HPDE6-E6E7 (cell line): ENCODE measurements around the gene MED31.
A peak's percentile ranks its signal among the peaks of the same experiment; 100 is the strongest.
"Not testable (repeated sequence)": the region's sequence is repeated elsewhere in the genome, so short reads cannot be mapped to it uniquely, and the experiment has no call there.

Source experiments
- DNase-seq: peaks from one replicate; pipeline ENCODE4 v3.0.0; 2011; ENCODE audit warnings: missing footprints; ENCODE audit errors: extremely low spot score

Gene MED31

DNA sequence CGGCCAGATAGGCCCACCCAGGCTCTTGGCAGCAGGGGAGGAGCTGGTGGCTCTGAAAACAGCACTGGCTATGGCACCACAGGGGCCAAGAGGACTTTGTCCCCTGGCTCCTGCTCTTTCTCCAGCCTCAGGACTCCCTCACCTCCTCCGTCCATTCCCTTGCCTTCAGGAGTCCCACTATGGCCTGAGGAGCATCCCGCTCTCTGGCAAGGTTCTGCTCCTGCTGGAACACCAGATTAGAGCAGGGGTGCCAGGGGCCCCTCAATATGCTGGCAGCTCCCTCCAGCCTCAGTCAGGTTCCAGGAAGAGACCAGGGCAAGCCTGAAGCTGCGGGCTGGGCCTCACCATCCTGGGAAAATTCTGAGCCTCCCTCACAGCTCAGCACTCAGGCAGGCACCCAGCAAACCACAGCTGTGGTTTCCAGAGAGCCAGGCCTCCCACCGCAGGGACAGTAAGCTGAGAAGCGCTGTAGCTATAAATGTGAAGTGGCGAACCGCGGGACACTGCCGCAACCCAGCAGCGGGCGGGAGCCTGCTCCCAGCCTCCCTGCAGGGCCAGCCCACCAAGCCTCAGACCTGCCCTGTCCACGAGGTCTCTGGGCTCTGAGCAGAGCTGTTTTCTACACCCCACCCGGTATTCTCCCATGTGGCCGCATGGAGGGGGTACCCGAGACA, 25.9 kb upstream of the MED31 start:
- no peak for DNase-seq

GRCh38 chr17:6676802-6677157, 25.4 kb upstream of the MED31 start:
- no peak for DNase-seq

- DNase-seq = no peak
Observed at GRCh38 chr17:6675201-6675825, 23.9 kb upstream of the MED31 start.

- no peak for DNase-seq
Observed at GRCh38 chr17:6674586-6674985, 23.2 kb upstream of the MED31 start.

DNA sequence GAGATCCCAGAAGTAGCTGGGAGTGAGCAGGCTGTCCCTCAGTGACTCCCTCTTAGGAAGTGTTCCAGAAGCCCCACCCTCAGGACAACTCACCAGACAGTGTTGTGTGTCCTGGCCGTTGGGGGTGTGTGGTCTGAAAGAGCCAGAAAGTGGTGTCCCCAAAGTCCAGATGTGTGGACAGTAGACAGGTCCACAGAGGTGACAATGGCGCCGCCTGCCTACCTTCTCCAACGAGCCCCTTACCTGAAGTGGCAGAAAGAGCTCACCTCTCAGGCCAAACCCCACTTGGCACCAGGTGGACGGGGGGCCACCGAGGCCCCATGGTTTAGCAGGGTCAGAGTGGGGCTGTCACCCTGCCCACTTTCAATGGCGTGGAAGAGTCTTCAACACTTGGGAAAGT, 20.0 kb upstream of the MED31 start:
- DNase-seq = no peak

DNA sequence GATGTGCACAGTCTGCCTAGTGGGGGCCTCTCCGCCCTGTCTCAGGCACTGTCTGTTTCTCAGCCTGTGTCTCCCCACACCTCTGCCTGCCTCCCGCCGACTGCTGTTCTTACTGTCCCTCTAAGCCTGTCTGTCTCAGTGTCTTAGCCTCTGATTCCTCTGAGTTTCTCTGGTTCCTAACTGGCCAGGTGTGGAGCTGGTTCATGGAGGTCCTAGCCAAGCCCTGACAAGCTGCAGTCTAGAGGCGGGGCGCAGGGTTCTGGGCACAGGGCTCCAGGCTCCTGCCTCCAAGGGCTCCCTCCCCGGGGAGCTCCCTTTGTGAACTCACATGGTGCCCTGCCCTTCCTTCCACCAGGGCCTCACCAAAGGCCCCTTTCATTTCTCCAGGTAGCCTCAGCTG, 19.6 kb upstream of the MED31 start:
- no peak for DNase-seq

DNA sequence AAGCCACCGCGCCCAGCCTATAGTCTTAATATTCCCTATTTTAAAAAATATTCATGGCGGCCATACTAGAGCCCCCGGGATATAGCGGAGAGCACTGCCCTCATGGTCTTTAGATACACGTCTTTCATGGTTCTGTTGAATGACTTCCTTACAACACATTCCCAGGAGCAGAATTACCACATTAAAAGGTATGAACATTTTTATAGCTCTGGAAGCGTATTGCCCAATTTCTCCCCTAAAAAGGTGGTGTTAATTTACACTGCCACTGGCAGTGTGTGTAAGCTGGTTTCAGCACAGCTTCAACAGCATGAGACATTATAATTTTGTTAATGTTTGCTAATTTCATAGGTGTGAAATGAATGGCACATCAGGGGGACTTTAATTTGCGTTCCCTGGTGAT, 19.2 kb upstream of the MED31 start:
- no peak for DNase-seq

- DNase-seq = peak; percentile 96
Observed at GRCh38 chr17:6669479-6670212, 18.2 kb upstream of the MED31 start.

DNA sequence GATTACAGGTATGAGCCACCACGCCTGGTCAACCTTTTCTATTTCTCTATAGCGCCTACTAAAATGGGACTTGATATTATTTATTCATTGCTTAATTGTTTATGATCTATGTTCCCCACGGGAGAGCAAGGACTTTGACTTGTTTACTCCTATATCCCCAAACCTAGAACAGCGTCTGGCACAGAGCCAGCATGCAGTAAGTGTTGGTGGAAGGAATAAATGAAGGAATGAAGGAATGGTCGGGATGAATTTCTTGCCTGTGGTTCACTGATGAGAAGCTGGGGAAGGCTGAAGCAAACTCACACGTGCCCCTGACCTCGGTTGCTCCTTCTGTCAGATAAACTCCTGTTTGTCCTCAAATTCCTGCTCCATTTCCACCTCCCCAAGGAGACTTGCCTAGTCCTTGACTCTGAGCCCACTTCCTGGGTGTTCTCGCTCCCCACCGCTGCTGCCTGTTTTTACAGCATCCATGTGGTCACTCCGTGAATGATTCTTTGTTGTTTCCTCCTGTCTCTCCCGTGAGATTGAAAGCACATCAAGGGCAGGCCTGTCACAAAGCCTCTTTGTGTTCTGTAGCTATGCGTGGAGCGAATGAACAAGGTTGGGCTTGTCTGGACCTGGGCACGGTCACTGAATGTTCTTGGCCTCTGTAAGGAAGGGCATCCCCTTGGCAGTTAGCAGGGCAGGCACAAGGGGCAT, 17.5 kb upstream of the MED31 start:
- no peak for DNase-seq

- no peak for DNase-seq
Observed at GRCh38 chr17:6668219-6668618, 16.8 kb upstream of the MED31 start.

DNA sequence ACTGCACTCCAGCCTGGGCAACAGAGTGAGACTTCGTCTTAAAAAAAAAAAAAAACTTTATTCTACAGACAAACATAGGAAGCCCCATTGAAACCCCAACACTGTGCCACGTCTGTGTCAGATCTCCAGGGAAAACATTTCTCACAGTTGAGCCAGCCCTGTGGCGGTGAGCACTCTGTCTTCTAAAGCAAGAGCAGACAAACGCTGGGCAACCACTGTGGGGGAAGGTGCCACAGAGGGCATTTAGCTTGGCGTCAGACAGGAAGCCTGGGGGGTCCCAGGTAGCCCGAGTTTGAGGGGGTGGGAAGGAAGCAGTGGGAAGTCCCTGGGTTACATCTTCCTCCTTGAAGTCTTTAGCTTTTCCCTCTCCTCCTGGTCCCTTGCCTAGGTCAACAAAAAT, 16.1 kb upstream of the MED31 start:
- no peak for DNase-seq

GRCh38 chr17:6666557-6666956, 15.2 kb upstream of the MED31 start:
- no peak for DNase-seq

- DNase-seq = peak; percentile 64
Observed at GRCh38 chr17:6666077-6666521, 14.7 kb upstream of the MED31 start.

GRCh38 chr17:6663200-6663599, 11.8 kb upstream of the MED31 start:
- DNase-seq = not testable (repeated sequence)

DNA sequence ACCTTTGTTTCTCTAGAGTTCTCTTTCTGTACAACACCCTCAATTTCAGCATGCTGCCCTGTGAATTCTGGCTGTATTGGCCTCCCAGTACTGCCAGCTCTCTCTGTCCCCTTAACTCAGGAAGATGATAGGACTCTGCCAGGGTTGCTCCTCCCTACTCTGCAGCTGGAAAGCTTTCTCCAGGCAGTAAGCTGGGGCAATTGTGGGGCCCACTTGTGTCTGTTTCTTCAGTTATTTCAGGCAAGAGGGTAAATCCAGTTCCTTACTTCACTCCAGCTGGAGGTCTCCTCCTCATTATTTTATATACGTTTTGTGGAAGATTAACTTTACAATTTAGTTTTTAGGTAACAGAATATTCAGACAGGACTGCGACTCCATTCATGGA, 10.1 kb upstream of the MED31 start:
- DNase-seq = no peak

- no peak for DNase-seq
Observed at GRCh38 chr17:6660805-6661463, 9.5 kb upstream of the MED31 start.

DNA sequence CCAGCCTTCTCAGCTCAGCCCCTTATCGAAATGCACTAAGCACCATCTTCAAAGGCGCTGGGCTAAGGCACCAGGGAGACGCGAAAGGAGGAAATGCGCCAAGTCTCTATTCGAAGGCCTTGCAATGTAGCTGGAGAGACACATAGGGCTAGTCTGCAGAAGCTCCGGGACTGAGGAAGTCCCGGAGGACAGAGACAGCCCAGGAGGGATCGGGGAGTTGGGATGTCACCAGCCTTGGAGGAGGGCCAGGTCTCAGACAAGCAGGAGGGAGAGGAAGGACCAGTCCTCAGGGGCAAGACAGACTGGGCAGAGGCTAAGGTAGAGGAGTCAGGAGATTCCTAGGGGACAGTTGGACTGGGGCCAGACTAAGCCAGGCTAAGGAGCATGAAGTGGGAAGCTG, 8.7 kb upstream of the MED31 start:
- DNase-seq = no peak

- DNase-seq = not testable (repeated sequence)
Observed at GRCh38 chr17:6658411-6658810, 7.0 kb upstream of the MED31 start.

GRCh38 chr17:6657633-6658287, 6.4 kb upstream of the MED31 start:
- DNase-seq = no peak

- not testable (repeated sequence) for DNase-seq
Observed at GRCh38 chr17:6656797-6657632, 5.6 kb upstream of the MED31 start.
